DOHH2 (cell line): Measurements from ENCODE around the gene B3GALT5.

Experiments
- EZH2phosphoT487 ChIP-seq: fragments of 200-600 bp; sonication (generic); IDR thresholded peaks from 2 replicates; pipeline ENCODE4 v1.6.1; 2017; ENCODE audit warnings: borderline replicate concordance, mild to moderate bottlenecking, antibody characterized with exemption, low read length, moderate library complexity, mixed read lengths
- TF ChIP-seq, protein P1 (sequence below): fragments of 200-600 bp; sonication (generic); IDR thresholded peaks from one replicate; pipeline ENCODE4 v1.5.1; 2014; ENCODE audit warnings: antibody characterized with exemption, mild to moderate bottlenecking, low read depth, low read length; ENCODE audit not compliant: poor library complexity, severe bottlenecking

- TF ChIP-seq, protein P1, sequence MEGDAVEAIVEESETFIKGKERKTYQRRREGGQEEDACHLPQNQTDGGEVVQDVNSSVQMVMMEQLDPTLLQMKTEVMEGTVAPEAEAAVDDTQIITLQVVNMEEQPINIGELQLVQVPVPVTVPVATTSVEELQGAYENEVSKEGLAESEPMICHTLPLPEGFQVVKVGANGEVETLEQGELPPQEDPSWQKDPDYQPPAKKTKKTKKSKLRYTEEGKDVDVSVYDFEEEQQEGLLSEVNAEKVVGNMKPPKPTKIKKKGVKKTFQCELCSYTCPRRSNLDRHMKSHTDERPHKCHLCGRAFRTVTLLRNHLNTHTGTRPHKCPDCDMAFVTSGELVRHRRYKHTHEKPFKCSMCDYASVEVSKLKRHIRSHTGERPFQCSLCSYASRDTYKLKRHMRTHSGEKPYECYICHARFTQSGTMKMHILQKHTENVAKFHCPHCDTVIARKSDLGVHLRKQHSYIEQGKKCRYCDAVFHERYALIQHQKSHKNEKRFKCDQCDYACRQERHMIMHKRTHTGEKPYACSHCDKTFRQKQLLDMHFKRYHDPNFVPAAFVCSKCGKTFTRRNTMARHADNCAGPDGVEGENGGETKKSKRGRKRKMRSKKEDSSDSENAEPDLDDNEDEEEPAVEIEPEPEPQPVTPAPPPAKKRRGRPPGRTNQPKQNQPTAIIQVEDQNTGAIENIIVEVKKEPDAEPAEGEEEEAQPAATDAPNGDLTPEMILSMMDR: no peak
- TF ChIP-seq EZH2phosphoT487: no peak
These were observed 15.1 kb upstream of the B3GALT5 start for GRCh38 chr21:39597595-39597994.
